Calu3 (cell line): Measurements from ENCODE around the gene NFATC1. TPM values are rescaled to one million over a fixed set of nuclear protein-coding genes. Genes with fewer than 3 reads are reported as not detected.

Source experiments
- BruUV-seq: library from RNA; stranded (reverse); fragments of 400-500 nt; replicated peaks from 2 replicates; lab custom pipeline; 2021; lab: Mats Ljungman, UMichigan
- CTCF ChIA-PET: fragments of 300-600 bp; sonication (Branson Sonifier 250); formaldehyde crosslinking; loops from one replicate; lab custom pipeline; 2022; ENCODE audit warnings: antibody characterized with exemption; lab: Charles Lee
- DNase-seq: peaks from one replicate; pipeline ENCODE4 v3.0.0; 2022
- H3K27ac Mint-ChIP-seq: one replicate; pipeline ENCODE4 v1.8.0; 2022; ENCODE audit warnings: mixed read lengths; ENCODE audit not compliant: unreplicated experiment
- H3K27me3 Mint-ChIP-seq: one replicate; pipeline ENCODE4 v1.8.0; 2022; ENCODE audit warnings: mixed read lengths; ENCODE audit not compliant: unreplicated experiment
- H3K36me3 Mint-ChIP-seq: one replicate; pipeline ENCODE4 v1.8.0; 2022; ENCODE audit warnings: mild to moderate bottlenecking, moderate library complexity, mixed read lengths; ENCODE audit not compliant: insufficient read depth, unreplicated experiment
- H3K4me1 Mint-ChIP-seq: one replicate; pipeline ENCODE4 v1.8.0; 2022; ENCODE audit warnings: mild to moderate bottlenecking, low read depth, mixed read lengths; ENCODE audit not compliant: unreplicated experiment
- H3K4me3 Mint-ChIP-seq: one replicate; pipeline ENCODE4 v1.8.0; 2022; ENCODE audit warnings: mild to moderate bottlenecking, low read depth, moderate library complexity, mixed read lengths; ENCODE audit not compliant: unreplicated experiment
- H3K9me3 Mint-ChIP-seq: one replicate; pipeline ENCODE4 v1.8.0; 2022; ENCODE audit warnings: low read depth, mixed read lengths; ENCODE audit not compliant: unreplicated experiment
- CTCF ChIP-seq: fragments of 200-600 bp; IDR thresholded peaks from one replicate; pipeline ENCODE4 v1.8.0; 2022; ENCODE audit warnings: antibody characterized with exemption; ENCODE audit not compliant: unreplicated experiment
- intact Hi-C: fragments of 100-400 bp; cut with micrococcal nuclease; formaldehyde crosslinking; loops from one replicate; pipeline ENCODE4 v1.10.0; 2022; ENCODE audit not compliant: unreplicated experiment
- total RNA-seq: library from RNA; stranded (reverse); gene quantifications from 2 replicates; pipeline ENCODE4 v1.2.3, GENCODE V29; 2022

Gene NFATC1
- total RNA-seq, 1 experiment from 2014 or later, result 5.9 TPM

- no peak overlapping the region for H3K27ac Mint-ChIP-seq
Observed at GRCh38 chr18:79497638-79498081, 101.9 kb downstream of the NFATC1 start.

DNA sequence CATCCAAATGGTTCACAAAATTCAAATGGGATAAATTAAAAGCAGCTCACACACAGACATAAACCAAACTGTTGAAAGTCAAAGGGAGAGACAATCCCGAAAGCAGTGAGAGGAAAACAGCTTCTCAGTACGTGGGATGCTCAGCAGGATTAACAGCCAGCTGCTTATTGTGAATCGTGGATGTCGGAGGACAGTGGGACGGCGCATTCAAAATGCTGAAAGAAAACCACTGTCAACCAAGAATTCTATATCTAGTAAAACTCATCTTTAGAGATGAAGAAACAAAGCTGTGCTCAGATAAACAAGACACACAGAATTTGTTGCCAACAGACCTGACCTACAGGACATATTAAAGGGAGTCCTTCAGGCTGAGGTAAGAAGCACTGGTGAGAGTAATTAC, 102.9 kb downstream of the NFATC1 start:
- no peak overlapping the region for H3K27ac Mint-ChIP-seq
- H3K4me1 Mint-ChIP-seq, result no peaks in the 10 kb centered on the region

More at GRCh38 chr18:79497638-79498081, 101.9 kb downstream of the NFATC1 start:
- H3K36me3 Mint-ChIP-seq, result no peaks in the 10 kb centered on the region
- TF ChIP-seq CTCF, result no peak
- CTCF ChIA-PET, result no interaction called here
- no TSS peak for BruUV-seq
- H3K4me1 Mint-ChIP-seq, result no peaks in the 10 kb centered on the region
- H3K9me3 Mint-ChIP-seq, result peaks cover 14% of the 10 kb centered on the region
- DNase-seq, result no peak
- H3K4me3 Mint-ChIP-seq, result no peak overlapping the region
- H3K27me3 Mint-ChIP-seq, result no peaks in the 10 kb centered on the region
- intact Hi-C loops, result no loop called here

DNA sequence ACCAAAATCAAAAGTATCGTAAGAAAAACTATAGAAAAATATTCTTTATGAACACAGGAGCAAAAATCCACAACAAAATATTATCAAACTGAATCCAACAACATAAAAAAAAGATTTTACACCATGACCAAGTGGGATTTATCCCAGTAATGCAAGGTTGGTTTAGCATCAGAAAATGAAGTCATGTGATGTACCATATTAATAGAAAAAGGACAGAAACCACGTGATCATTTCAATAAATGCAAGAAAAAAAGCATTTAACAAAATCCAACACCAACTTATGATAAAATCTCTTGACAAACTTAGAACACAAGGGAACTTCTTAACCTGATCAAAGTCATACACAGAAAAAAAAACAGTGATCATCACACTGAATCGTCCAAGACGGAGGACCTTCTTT, 105.3 kb downstream of the NFATC1 start:
- intact Hi-C loops, result no loop called here
- TF ChIP-seq CTCF, result no peak
- Mint-ChIP-seq H3K36me3 (no peaks in the 10 kb centered on the region), H3K27ac (no peak overlapping the region), H3K9me3 (peaks cover 14% of the 10 kb centered on the region), H3K27me3 (no peaks in the 10 kb centered on the region), H3K4me1 (no peaks in the 10 kb centered on the region), H3K4me3 (no peak overlapping the region)
- CTCF ChIA-PET, result no interaction called here
- BruUV-seq, result no TSS peak
- DNase-seq, result no peak

More for the DNA sequence above, 102.9 kb downstream of the NFATC1 start:
- Mint-ChIP-seq H3K36me3 (no peaks in the 10 kb centered on the region), H3K27me3 (no peaks in the 10 kb centered on the region), H3K9me3 (peaks cover 14% of the 10 kb centered on the region), H3K4me3 (no peak overlapping the region)
- TF ChIP-seq CTCF, result no peak
- intact Hi-C loops, result no loop called here
- no TSS peak for BruUV-seq
- CTCF ChIA-PET, result no interaction called here
- no peak for DNase-seq

GRCh38 chr18:79502782-79503181, 107.1 kb downstream of the NFATC1 start:
- no peaks in the 10 kb centered on the region for H3K36me3 Mint-ChIP-seq
- no TSS peak for BruUV-seq

More at GRCh38 chr18:79502782-79503181, 107.1 kb downstream of the NFATC1 start:
- Mint-ChIP-seq H3K9me3 (peaks cover 10% of the 10 kb centered on the region), H3K4me3 (no peak overlapping the region), H3K4me1 (no peaks in the 10 kb centered on the region), H3K27ac (no peak overlapping the region), H3K27me3 (no peaks in the 10 kb centered on the region)
- CTCF ChIA-PET, result no interaction called here
- intact Hi-C loops, result no loop called here
- TF ChIP-seq CTCF, result no peak
- DNase-seq, result no peak
